ENCODE measurements around the gene MYH6. TPM values are rescaled to one million over a fixed set of nuclear protein-coding genes. Genes with fewer than 3 reads are reported as not detected.
A peak's percentile ranks its signal among the peaks of the same experiment; 100 is the strongest.
"Not testable (repeated sequence)": the region's sequence is repeated elsewhere in the genome, so short reads cannot be mapped to it uniquely, and the experiment has no call there.

MYH6 gene
- total RNA-seq, 1 donor from 2014 or later: not detected

DNA sequence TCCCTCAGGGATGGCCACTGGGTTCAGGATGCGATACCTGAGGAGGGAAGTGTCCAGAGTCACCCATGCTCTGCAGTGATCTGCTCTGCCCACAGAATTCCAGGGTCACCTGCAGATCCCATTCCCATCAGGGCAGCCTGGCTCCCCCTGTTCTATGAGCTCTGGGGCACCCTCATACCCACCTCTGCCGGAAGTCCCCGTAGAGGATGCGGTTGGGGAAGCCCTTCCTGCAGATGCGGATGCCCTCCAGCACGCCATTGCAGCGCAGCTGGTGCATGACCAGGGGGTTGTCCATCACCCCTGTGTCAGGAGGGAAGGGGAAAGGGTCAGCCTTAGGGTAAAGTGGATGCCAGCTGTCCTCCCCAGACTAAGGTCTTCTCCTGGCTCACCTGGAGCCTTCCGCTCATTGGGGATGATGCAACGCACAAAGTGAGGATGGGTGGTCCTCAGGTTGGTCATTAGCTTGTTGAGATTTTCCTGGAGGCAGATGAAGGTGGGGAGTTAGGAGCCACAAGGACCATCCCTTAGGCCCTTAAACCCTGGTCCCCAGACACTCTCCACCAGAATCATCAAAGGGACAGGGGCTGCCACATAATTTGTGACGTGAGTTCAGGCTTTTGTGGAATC lies 11.2 kb downstream of the MYH6 start:
- no peak for DNase-seq (ENCODE audit: low spot score)

DNA sequence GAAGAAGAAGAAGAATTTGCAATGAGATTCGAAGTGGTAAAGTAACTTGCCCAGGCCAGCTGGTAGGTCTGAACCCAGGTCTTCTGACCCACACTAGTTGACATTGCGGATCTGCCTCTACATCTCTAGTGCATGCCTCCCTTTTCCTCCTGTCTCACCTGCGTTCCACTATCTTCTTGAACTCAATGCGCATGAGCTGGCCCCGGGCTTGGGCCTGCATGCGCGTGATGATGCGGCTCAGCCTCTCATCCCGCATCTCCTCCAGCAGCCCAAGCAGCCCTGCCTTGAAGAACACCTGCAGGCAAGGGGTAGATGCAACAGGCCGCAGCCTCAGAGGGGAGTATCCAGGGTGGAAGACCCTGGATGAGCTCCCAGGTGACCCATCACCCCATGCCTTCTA lies 11.9 kb downstream of the MYH6 start:
- DNase-seq (ENCODE audit: low spot score): no peak

- DNase-seq (ENCODE audit: low spot score): no peak
These were observed 15.5 kb downstream of the MYH6 start for GRCh38 chr14:23392613-23393012.

DNA sequence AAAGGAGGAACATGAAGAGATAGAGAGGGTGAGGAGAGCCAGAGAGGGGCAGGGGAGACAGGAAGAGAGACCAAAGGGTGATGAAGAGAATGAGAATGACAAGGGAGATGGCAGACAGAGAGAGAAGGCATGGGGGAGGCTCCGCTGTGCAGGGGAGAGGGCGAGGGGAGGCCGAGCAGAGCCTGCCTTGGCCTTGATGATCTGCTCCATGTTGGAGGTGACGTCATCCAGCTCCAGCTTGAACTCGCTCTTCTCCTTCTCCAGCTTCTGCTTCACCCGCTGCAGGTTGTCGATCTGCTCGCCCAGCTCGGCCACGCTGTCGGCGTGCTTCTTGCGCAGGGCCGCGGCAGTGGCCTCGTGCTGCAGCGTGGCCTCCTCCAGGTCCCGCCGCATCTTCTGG lies 18.2 kb downstream of the MYH6 start:
- not testable (repeated sequence) for DNase-seq (ENCODE audit: low spot score)

DNA sequence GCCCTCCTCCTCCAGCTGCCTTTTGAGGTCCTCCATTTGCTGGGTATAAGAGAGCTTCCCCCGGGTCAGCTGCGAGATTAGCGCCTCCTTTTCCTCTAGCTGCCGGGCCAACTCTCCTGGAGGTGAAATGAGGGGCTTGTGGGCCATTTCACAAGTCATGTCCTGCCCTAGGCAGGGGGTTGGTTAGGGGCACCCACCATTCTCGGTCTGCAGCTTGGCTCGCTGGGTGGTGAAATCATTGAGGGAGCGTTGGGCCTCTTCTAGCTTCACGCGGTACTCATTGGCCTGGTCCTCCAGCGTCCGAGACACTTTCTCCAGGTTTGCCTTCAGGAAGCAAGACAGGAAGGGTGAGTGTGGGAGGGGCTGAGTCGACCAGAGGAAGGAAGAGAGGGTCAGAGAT lies 18.7 kb downstream of the MYH6 start:
- no peak for DNase-seq (ENCODE audit: low spot score)

DNA sequence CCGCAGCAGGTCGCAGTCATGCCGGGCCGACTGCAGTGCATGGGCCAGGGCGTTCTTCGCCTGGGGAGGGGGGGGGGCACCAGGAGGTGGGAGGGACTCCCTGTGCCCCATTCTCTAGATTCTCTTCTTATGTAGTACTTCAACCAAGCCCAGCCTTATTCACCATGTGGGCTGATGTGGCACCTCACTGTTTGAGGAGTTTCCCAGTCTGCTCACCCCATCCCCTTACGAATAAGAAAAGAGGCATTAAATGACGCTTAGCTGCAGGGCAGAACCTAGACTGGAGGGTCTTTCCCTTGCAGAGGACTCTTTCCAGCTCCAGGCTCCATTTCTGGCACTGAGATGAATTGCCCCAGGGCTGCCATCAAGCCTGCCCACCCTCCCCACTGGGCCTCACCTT lies 19.1 kb downstream of the MYH6 start:
- no peak for DNase-seq (ENCODE audit: low spot score)

DNA sequence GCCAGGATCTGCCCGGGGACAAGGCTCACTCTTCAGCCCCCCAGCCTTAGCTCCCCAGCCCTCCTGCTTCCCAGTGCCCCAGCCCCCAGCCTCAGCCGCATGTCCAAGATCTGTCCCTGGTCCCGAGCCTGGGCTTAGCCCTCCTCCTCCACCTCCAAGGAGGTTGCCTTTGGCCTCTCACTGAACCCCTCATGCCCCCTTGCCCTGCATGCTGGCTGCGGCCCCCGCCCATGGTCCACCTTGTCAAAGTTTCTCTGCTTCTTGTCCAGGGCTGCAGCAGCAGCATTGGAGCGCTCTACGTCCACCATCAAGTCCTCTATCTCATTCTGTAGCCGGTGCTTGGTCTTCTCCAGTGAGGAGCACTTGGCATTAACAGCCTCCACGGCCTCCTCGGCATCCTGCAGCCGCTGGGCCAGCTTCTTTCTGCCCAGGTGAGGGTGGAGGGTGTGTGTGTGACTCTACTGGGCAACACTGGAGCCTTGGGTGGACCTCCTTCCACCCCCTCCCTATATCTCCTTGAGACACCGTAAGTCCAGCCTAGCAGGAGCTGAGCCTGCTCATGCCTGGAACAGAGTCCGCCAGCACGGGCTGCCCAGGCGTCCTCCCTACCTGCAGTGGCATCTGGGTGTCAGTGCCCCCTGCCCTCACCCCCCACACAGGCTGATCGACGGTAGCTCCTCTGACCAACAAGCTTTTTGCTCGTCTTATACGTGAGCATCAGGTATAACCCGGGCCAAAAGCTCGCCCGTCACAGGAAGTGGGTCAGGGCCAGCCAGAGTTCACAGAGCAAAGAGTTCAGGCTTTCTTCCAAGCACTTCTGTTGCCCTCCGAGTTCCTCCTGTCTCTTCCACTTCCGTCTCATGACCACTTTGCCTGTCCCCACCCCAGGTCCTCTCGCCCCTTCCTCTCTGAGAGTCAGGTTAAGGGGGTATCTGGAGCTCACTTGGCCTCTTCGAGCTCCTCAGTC lies 19.9 kb downstream of the MYH6 start:
- no peak for DNase-seq (ENCODE audit: low spot score)

DNA sequence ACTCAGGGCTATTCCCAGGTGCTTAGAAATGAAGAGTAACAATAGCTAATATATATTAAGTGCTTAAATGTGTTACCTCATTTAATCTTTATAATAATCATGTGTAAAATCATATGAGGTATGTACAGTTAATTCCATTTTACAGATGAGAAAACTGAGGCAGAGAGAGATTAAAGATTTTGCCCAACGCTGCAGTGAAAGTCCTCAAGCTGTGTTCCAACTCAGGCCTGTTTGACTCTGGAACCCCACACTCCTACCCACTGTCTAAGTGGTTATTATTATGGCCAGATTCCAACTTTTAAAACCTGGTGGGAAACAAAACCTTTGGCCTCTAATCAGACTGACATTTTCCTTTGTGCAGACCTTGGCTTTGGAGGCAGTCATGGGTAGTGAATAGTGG lies 21.1 kb downstream of the MYH6 start:
- no peak for DNase-seq (ENCODE audit: low spot score)

DNA sequence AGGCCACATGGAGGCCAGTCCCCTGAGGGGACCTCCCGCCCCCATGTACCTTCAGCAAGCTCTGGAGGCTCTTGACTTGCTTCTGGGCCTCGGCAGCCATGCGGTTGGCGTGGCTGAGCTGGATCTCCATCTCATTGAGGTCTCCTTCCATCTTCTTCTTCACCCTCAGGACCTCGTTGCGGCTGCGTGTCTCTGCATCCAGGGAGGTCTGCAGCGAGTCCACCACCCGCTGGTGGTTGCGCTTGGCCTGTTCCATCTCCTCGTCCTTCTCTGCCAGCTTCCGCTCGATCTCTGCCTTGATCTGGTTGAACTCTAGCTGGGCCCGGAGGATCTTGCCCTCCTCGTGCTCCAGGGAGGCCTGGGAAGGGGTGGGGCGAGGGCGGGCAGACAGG lies 21.8 kb downstream of the MYH6 start:
- DNase-seq (ENCODE audit: low spot score): not testable (repeated sequence)

DNA sequence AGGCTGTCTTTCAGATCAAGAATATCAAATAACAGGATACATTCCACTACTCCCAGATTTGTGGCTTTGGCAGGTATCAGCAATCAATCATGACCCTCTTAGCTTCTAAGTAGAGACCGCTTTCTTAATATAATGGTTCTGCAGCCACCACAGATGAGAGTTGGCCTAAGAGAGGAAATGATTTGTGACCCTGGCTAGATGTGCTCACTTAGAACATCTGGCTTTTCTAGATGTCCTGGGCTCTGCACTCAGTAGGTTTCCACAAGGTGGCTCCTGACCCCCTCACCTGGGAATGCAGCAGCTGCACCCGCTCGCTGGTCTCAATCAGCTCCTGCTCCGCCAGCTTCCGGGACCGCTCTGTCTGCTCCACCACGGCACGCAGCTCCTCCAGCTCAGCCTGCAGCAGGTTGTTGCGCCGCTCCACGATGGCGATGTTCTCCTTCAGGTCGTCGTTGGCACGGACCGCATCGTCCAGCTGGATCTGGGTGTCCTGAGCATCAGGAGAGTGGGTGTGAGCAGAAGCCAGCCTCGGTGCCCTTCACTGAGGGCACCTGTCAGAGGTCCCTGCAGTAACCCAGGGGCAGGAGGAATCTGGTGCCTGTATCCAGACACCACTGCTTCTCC lies 22.3 kb downstream of the MYH6 start:
- DNase-seq (ENCODE audit: low spot score): no peak

DNA sequence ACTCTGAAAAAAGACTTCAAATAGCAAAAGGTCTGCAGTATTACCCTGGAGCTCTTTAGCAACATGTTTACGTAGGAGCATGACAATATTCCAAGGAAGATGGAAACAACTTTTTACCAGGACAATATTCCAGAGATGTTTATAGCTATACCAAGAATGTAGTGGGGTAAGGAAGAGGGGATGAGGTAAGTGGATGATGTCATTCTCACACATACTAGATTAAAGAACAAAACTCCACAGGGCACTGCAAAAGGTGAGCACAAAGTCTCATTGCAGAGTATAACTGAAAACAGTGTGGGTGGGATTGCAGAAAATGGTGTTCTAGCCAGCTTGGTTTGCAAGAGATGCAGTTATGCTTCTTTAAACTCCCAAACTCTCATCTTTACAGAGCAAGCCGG lies 22.8 kb downstream of the MYH6 start:
- DNase-seq (ENCODE audit: low spot score): no peak

DNA sequence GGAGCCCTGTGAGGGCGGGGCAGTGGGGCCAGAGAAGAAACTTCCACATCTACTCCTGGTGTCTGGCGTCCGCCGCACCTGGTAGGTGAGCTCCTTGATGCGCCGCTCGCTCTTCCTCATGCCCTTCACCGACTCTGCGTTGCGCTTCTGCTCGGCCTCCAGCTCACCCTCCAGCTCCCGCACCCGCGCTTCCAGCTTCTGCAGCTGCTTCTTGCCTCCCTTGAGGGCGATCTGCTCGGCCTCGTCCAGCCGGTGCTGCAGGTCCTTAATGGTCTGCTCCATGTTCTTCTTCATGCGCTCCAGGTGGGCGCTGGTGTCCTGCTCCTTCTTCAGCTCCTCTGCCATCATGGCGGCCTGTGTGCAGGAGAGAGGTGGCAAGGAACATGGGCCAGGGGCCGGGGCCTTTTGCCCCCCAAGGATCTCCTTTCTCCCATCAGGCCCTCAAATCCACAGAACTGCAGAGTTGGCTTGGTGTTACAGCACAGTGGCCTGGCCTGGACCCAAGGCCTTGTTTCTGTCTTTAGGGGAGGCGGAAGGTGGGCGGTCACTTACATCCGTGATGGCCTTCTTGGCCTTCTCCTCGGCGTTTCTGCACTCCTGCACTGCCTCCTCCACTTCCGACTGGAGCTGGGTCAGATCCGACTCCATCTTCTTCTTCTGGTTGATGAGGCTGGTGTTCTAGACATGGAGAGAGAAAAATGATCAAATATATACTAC lies 23.6 kb downstream of the MYH6 start:
- DNase-seq (ENCODE audit: low spot score): no peak

GRCh38 chr14:23382731-23383440 lies 25.2 kb downstream of the MYH6 start:
- DNase-seq (ENCODE audit: low spot score): no peak

DNA sequence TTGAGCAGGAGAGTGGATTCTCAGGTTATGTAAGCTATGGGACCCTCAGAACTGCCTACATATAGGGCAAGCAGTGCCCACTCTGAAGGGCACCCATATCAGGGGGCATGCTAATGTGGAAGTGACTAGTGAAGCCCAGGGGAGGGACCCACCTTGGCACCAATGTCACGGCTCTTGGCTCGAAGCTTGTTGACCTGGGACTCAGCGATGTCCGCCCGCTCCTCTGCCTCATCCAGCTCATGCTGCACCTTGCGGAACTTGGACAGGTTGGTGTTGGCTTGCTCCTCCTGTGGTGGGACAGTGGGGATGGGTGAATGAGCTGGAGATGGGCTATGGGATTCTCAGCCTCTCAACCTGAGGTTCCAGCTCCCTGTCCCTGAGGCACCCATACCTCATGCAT lies 25.8 kb downstream of the MYH6 start:
- no peak for DNase-seq (ENCODE audit: low spot score)

- DNase-seq (ENCODE audit: low spot score): no peak
These were observed 26.2 kb downstream of the MYH6 start for GRCh38 chr14:23381871-23382270.

DNA sequence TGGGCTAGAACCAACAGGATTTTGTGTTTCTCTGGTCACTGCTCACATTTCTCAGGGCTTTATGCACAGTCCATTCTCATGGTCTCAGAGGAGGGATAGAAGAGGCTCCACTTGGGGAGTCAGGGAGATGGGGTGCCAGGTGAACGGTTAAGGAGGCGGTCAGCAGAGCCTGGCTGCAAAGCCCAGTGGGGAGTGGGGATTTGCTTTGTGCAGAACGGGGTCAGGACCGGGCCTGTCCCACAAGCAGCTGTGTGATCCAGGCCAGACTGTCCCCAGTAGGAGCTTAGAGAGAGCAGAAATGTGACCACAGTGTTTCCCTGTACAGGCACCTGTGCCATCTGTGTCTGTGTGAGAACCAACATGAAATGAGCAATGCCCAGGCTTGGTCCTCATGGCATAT lies 27.1 kb downstream of the MYH6 start:
- no peak for DNase-seq (ENCODE audit: low spot score)

GRCh38 chr14:23380197-23380914 lies 27.7 kb downstream of the MYH6 start:
- DNase-seq (ENCODE audit: low spot score): peak; percentile 73

DNA sequence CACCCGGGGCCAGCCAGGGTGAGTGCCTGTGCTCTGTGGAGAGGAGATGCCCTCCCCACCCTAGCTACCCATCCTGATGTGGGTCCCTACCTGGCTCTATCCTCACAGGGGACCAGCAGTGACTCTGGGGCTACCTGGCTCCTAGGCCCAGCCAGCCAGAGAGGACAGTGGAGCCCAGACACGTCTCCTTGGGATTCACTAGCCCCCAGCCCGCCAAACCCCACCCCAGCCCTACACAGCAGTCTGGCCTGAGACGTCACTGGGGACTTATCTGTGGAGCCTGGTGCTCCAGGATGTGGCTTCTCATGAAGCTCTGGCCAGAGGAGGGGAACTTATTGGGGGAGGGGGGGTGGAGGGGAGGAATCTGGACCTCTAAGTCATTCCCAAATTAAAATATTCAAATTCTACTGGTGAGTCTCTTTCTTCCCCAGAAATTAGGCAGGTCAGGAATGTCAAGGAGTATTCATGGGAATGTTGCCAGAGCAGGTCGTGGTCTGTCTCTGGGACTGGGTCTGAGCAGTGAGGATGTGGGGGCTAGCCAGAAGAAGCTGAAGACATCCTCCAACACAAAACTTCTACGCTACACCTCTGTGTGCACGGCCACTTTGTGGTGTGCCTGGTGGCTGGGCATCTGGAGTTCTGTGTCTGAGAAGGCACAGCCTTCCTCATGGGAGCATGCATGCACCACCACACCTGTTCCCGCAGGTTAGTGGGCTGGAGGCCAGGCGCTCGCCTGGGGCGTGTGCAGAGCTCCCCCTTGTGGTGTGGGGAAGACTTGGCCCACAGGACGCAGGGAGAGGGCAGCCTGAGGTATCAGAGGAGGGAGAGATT lies 28.5 kb downstream of the MYH6 start:
- DNase-seq (ENCODE audit: low spot score): peak; percentile 43

DNA sequence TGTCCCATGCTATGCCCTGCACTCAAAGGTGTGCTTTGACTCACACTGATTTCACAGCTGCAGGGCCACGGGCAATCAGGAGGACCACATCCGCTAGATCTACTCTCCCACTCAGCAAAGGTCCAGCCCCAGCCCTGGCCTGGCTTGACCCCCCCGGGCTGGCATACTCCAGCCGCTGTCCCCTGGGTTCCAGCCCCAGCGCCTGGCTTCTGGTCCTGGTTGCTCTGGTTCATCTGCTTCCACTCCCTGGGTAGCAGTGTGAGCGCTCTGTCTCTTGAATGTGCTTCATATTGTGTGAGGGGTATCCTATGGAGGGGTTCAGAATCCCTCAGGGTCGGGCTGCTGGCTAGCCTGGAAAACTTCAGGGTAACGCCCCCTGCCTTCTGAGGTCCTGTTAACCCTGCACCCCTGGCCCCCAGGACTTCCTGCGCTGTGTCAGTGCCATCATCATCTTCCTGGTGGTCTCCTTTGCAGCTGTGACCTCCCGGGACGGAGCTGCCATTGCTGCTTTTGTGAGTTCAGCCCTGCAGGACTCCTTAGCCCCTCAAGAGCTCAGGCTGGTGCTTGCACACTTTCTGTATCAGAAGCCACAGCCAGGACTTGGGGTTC lies 29.4 kb downstream of the MYH6 start:
- DNase-seq (ENCODE audit: low spot score): no peak

Data from umbilical cord (tissue), 2 donors.